GM12878 (cell line): Measurements from ENCODE around the gene PCDHB12. TPM values are rescaled to one million over a fixed set of nuclear protein-coding genes. Genes with fewer than 3 reads are reported as not detected.

ENCODE experiments used
- ATAC-seq: fragments of 200-7000 bp; cut with Tn5 transposase; 3 replicates; pipeline ENCODE4 v1.9.1; 2020; ENCODE audit warnings: mild to moderate bottlenecking, moderate library complexity
- BruUV-seq: library from RNA; stranded (reverse); fragments of 400-500 nt; replicated peaks from 2 replicates; lab custom pipeline; 2021; lab: Mats Ljungman, UMichigan
- CTCF ChIA-PET: fragments of 300-600 bp; sonication (Branson Sonifier 250); formaldehyde crosslinking; extraction: SDS; loops from one replicate; lab custom pipeline; 2021; ENCODE audit warnings: inconsistent platforms; lab: Yijun Ruan, JAX
- POLR2A ChIA-PET: fragments of 350-600 bp; formaldehyde crosslinking; extraction: SDS; loops from one replicate; lab custom pipeline; 2021; ENCODE audit warnings: inconsistent platforms; lab: Charles Lee
- RAD21 ChIA-PET: fragments of 300-600 bp; sonication (Branson Sonifier 250); formaldehyde crosslinking; loops from one replicate; lab custom pipeline; 2023; ENCODE audit warnings: antibody characterized with exemption; ENCODE audit not compliant: unreplicated experiment; lab: Charles Lee
- SMC1A ChIA-PET: fragments of 300-600 bp; sonication (Branson Sonifier 250); formaldehyde crosslinking; loops from one replicate; lab custom pipeline; 2023; ENCODE audit not compliant: unreplicated experiment, uncharacterized antibody; lab: Charles Lee
- DNase-seq: peaks from one replicate; pipeline ENCODE4 v3.0.0-alpha.2; 2011; ENCODE audit warnings: low read depth, low spot score
- FAIRE-seq: peaks from 3 replicates; lab custom pipeline; 2011; peaks lifted over from hg19 to GRCh38; lab: Jason Lieb, UNC
- H2AFZ ChIP-seq: 2 replicates; pipeline ENCODE4 v1.6.0; 2011; ENCODE audit warnings: low read depth, low read length, control low read depth; ENCODE audit not compliant: control insufficient read depth
- H3K27ac ChIP-seq: 2 replicates; pipeline ENCODE4 v1.5.1; 2011; ENCODE audit warnings: control low read depth; ENCODE audit not compliant: control insufficient read depth, insufficient read depth
- H3K27me3 ChIP-seq, 2 experiments: replicated peaks in 1 of 2; 2 replicates each; pipeline versions ENCODE4 v1.6.0 to v1.6.1; 2011; ENCODE audit warnings: low read length in 1 of 2; ENCODE audit not compliant: control insufficient read depth in 2 of 2, insufficient read depth in 2 of 2
- H3K36me3 ChIP-seq, 2 experiments: 2 replicates each; pipeline ENCODE4 v1.5.1; 2011; ENCODE audit warnings: low read length in 1 of 2; ENCODE audit not compliant: control insufficient read depth in 2 of 2, insufficient read depth in 2 of 2
- H3K4me1 ChIP-seq: 2 replicates; pipeline ENCODE4 v1.6.1; 2011; ENCODE audit warnings: mild to moderate bottlenecking, low read length, moderate library complexity, mixed read lengths; ENCODE audit not compliant: control insufficient read depth, insufficient read depth
- H3K4me2 ChIP-seq: 2 replicates; pipeline ENCODE4 v1.6.0; 2011; ENCODE audit warnings: control low read depth; ENCODE audit not compliant: control insufficient read depth, insufficient read depth
- H3K4me3 ChIP-seq: fragments of 200-600 bp; sonication (generic); 2 replicates; pipeline ENCODE4 v1.5.1; 2016
- H3K79me2 ChIP-seq: 2 replicates; pipeline ENCODE4 v1.6.0; 2011; ENCODE audit warnings: low read length; ENCODE audit not compliant: control insufficient read depth, insufficient read depth
- H3K9ac ChIP-seq: 2 replicates; pipeline ENCODE4 v1.8.0; 2011; ENCODE audit warnings: low read length, control low read depth, mixed read lengths; ENCODE audit not compliant: control insufficient read depth, insufficient read depth
- H3K9me3 ChIP-seq: replicated peaks from 3 replicates; pipeline ENCODE4 v1.5.1; 2011; ENCODE audit warnings: mild to moderate bottlenecking, low read length; ENCODE audit not compliant: control insufficient read depth, insufficient read depth
- H4K20me1 ChIP-seq: 2 replicates; pipeline ENCODE4 v1.6.0; 2011; ENCODE audit not compliant: control insufficient read depth, insufficient read depth
- CEBPB ChIP-seq, 2 experiments: fragments of 150-350 bp in 1 of 2; IDR thresholded peaks; 2 replicates each; pipeline ENCODE4 v1.6.1; 2012 to 2014; ENCODE audit warnings: low read depth in 2 of 2, low read length in 2 of 2, borderline replicate concordance in 1 of 2, inconsistent platforms in 1 of 2
- CHD4 ChIP-seq: fragments of 200-600 bp; sonication (generic); IDR thresholded peaks from 2 replicates; pipeline ENCODE4 v1.6.1; 2016; ENCODE audit warnings: mild to moderate bottlenecking
- DPF2 ChIP-seq: fragments of 450-650 bp; IDR thresholded peaks from 2 replicates; pipeline ENCODE4 v1.6.1; 2017; ENCODE audit warnings: mild to moderate bottlenecking
- HCFC1 ChIP-seq: fragments of 150-350 bp; IDR thresholded peaks from 2 replicates; pipeline ENCODE4 v1.6.1; 2014; ENCODE audit warnings: low read length
- JUNB ChIP-seq: IDR thresholded peaks from 2 replicates; pipeline ENCODE4 v1.6.1; 2016; ENCODE audit warnings: antibody characterized with exemption, mild to moderate bottlenecking
- KLF5 ChIP-seq: fragments of 450-650 bp; IDR thresholded peaks from 2 replicates; pipeline ENCODE4 v1.6.1; 2014; ENCODE audit warnings: mild to moderate bottlenecking; ENCODE audit not compliant: partially characterized antibody
- MTA2 ChIP-seq: fragments of 450-650 bp; IDR thresholded peaks from 2 replicates; pipeline ENCODE4 v1.6.1; 2016; ENCODE audit warnings: low read depth, mild to moderate bottlenecking, moderate library complexity
- NFIC ChIP-seq: IDR thresholded peaks from 2 replicates; pipeline ENCODE4 v1.6.1; 2012; ENCODE audit warnings: low read depth, mild to moderate bottlenecking, inconsistent platforms, low read length, moderate library complexity
- NFYB ChIP-seq: IDR thresholded peaks from 2 replicates; pipeline ENCODE4 v1.6.1; 2011; ENCODE audit warnings: low read depth, mild to moderate bottlenecking, low read length, improper control_type of control experiment, moderate library complexity; ENCODE audit not compliant: insufficient read depth
- SMAD1 ChIP-seq: fragments of 450-650 bp; IDR thresholded peaks from 2 replicates; pipeline ENCODE4 v1.6.1; 2018; ENCODE audit warnings: mild to moderate bottlenecking, low read depth; ENCODE audit not compliant: partially characterized antibody
- SMARCA5 ChIP-seq: fragments of 450-650 bp; IDR thresholded peaks from 2 replicates; pipeline ENCODE4 v1.6.1; 2017; ENCODE audit warnings: mild to moderate bottlenecking
- WRNIP1 ChIP-seq: IDR thresholded peaks from 2 replicates; pipeline ENCODE4 v1.6.1; 2011; ENCODE audit warnings: low read depth, low read length, improper control_type of control experiment, borderline replicate concordance
- YY1 ChIP-seq: IDR thresholded peaks from 2 replicates; pipeline ENCODE4 v1.6.1; 2011; ENCODE audit warnings: low read depth, mild to moderate bottlenecking, low read length
- ZNF217 ChIP-seq: fragments of 450-650 bp; IDR thresholded peaks from 2 replicates; pipeline ENCODE4 v1.6.1; 2017; ENCODE audit warnings: antibody characterized with exemption, mild to moderate bottlenecking
- WGBS: methylation state at CpG from one replicate; pipeline ENCODE4 v1.1.6; 2016; ENCODE audit warnings: low lambda C conversion rate; ENCODE audit not compliant: insufficient replicate concordance, insufficient coverage; ENCODE audit errors: missing lambda C conversion rate; 5-methylcytosine and 5-hydroxymethylcytosine counted together
- in situ Hi-C: fragments of 300-500 bp; cut with MboI; formaldehyde crosslinking; loops from 9 replicates; pipeline ENCODE4 v1.14.3; 2018; ENCODE audit warnings: mixed read lengths
- intact Hi-C: fragments of 100-400 bp; cut with micrococcal nuclease; formaldehyde crosslinking; loops from one replicate; pipeline ENCODE4 v1.14.2; 2022; ENCODE audit not compliant: unreplicated experiment
- polyA plus RNA-seq, 11 experiments: library from polyadenylated mRNA; depleted of rRNA in 4 of 11; unstranded in 6 of 11; stranded (reverse) in 5 of 11; fragments of >200 nt; fragmentation: Nextera tagmentation in 4 of 11; fragmentation: Illumina TruSeq in 1 of 11; extraction: Ambion mirVana in 4 of 11; extraction: Trizol in 1 of 11; gene quantifications; 1 replicate in 1 of 11; 2 replicates in 10 of 11; pipeline versions ENCODE4 v1.2.1 to v1.2.3, GENCODE V29; 2011 to 2016; ENCODE audit warnings: inconsistent platforms in 2 of 11, missing spikeins in 2 of 11, low read depth in 1 of 11
- total RNA-seq, 4 experiments: library from RNA; depleted of rRNA in 3 of 4; stranded (reverse); fragments of >200 nt in 3 of 4; fragmentation: Illumina TruSeq in 1 of 4; extraction: Trizol in 1 of 4; gene quantifications; 2 replicates each; pipeline versions ENCODE4 v1.2.1 to v1.2.3, GENCODE V29; 2013 to 2021
- TF ChIP-seq, protein P1 (sequence below): IDR thresholded peaks from 2 replicates; pipeline ENCODE4 v1.6.1; 2011; ENCODE audit warnings: low read depth, mild to moderate bottlenecking, low read length, moderate library complexity, borderline replicate concordance; ENCODE audit errors: extremely low read depth
- TF ChIP-seq, protein P2 (sequence below): IDR thresholded peaks from 2 replicates; pipeline ENCODE4 v1.6.1; 2012; ENCODE audit warnings: low read depth, low read length, improper control_type of control experiment
- TF ChIP-seq, protein P3 (sequence below): IDR thresholded peaks from 2 replicates; pipeline ENCODE4 v1.6.1; 2012; ENCODE audit warnings: low read depth, low read length, improper control_type of control experiment

Gene PCDHB12
- total and polyA plus RNA-seq, 10 of the 15 experiments (the other 5 are each of a cell fraction or from before 2014, with no cell fraction given), result 0.04 to 0.08 (median 0.04) TPM; not detected in 7

DNA sequence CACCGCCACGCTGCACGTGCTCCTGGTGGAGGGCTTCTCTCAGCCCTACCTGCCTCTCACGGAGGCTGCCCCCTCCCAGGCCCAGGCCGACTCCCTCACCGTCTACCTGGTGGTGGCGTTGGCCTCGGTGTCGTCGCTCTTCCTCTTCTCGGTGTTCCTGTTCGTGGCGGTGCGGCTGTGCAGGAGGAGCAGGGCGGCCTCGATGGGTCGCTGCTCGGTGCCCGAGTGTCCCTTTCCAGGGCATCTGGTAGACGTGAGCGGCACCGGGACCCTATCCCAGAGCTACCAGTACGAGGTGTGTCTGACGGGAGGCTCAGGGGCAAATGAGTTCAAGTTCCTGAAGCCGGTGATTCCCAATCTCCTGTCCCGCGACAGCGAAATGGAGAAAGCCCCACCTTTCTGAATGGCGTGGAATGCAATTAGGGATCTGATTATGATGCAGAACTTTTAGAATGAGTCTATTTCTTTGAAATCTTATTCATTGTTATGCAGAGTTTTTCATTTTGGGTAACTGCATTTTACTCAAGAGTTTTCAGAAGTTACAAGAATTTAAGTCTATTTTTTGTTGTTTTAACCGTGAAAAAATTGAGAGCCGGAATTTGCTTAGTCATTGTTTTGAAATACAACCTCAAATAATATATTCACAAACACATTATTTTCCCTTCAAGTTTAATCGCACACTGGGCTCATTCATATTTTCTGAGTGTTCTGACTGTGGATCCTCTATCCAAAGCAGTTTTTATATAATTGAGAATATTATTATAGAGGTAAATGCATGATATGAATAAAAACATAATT is 28.2 kb downstream of the PCDHB12 start:
- 47% methylated on average over 19 of the region's 32 CpGs for WGBS
- in situ Hi-C loops, result no loop called here
- Histone ChIP-seq H3K4me1 (no peaks in the 10 kb centered on the region), H3K4me3 (no peak overlapping the region), H3K36me3 (no peaks in the 10 kb centered on the region), H3K4me2 (no peak overlapping the region), H3K9ac (no peak overlapping the region), H3K9me3 (peaks cover 2% of the 10 kb centered on the region; the same call in 1 of the 3 replicates), H3K79me2 (no peaks in the 10 kb centered on the region), H2AFZ (no peak overlapping the region), H3K27ac (no peak overlapping the region), H4K20me1 (no peaks in the 10 kb centered on the region), H3K27me3 (no peaks in the 10 kb centered on the region)
- FAIRE-seq, result no peak
- no peak for ATAC-seq
- CTCF ChIA-PET, result no interaction called here
- POLR2A ChIA-PET, result no interaction called here
- RAD21 ChIA-PET, result no interaction called here
- no peak for DNase-seq
- TF ChIP-seq CHD4 (no peak), SMARCA5 (no peak), NFIC (no peak), YY1 (no peak), KLF5 (no peak), JUNB (no peak), HCFC1 (no peak), SMAD1 (no peak), DPF2 (no peak), NFYB (no peak), WRNIP1 (no peak), ZNF217 (no peak), MTA2 (no peak), CEBPB (IDR thresholded peaks at IDR 0.05; ENCODE audit: borderline replicate concordance in 1 of 2, low read depth in 2 of 2, low read length in 2 of 2) (no peak)
- TF ChIP-seq, protein P1, sequence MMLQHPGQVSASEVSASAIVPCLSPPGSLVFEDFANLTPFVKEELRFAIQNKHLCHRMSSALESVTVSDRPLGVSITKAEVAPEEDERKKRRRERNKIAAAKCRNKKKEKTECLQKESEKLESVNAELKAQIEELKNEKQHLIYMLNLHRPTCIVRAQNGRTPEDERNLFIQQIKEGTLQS, result no peak
- TF ChIP-seq, protein P2, sequence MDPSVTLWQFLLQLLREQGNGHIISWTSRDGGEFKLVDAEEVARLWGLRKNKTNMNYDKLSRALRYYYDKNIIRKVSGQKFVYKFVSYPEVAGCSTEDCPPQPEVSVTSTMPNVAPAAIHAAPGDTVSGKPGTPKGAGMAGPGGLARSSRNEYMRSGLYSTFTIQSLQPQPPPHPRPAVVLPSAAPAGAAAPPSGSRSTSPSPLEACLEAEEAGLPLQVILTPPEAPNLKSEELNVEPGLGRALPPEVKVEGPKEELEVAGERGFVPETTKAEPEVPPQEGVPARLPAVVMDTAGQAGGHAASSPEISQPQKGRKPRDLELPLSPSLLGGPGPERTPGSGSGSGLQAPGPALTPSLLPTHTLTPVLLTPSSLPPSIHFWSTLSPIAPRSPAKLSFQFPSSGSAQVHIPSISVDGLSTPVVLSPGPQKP, result no peak
- TF ChIP-seq, protein P3, sequence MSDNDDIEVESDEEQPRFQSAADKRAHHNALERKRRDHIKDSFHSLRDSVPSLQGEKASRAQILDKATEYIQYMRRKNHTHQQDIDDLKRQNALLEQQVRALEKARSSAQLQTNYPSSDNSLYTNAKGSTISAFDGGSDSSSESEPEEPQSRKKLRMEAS, result no peak
- no TSS peak for BruUV-seq
- intact Hi-C loops, result no loop called here
- SMC1A ChIA-PET, result no interaction called here
